GM12865 (cell line): ENCODE measurements around the gene WDR70.
"Not testable (repeated sequence)": the region's sequence is repeated elsewhere in the genome, so short reads cannot be mapped to it uniquely, and the experiment has no call there.

ENCODE experiments used
- DNase-seq: peaks from one replicate; pipeline ENCODE4 v3.0.0; 2010; ENCODE audit warnings: low read depth
- H3K4me3 ChIP-seq: 2 replicates; pipeline ENCODE4 v1.5.1; 2011; ENCODE audit warnings: mild to moderate bottlenecking, low read depth, low read length, control low read depth
- CTCF ChIP-seq: IDR thresholded peaks from 2 replicates; pipeline ENCODE4 v1.5.1; 2011; ENCODE audit warnings: low read length, control low read depth, low read depth, inconsistent platforms; ENCODE audit not compliant: insufficient read depth; ENCODE audit errors: missing control alignments

WDR70 gene

GRCh38 chr5:37575541-37576489 is 196.7 kb downstream of the WDR70 start:
- no peak for TF ChIP-seq CTCF
- no peak for DNase-seq
- H3K4me3 ChIP-seq, result no peak overlapping the region

GRCh38 chr5:37576552-37576951 is 197.4 kb downstream of the WDR70 start:
- no peak for TF ChIP-seq CTCF
- DNase-seq, result no peak
- no peak overlapping the region for H3K4me3 ChIP-seq

GRCh38 chr5:37578176-37578575 is 199.1 kb downstream of the WDR70 start:
- H3K4me3 ChIP-seq, result no peak overlapping the region
- no peak for TF ChIP-seq CTCF

GRCh38 chr5:37580106-37580505 is 201.0 kb downstream of the WDR70 start:
- H3K4me3 ChIP-seq, result no peak overlapping the region
- no peak for DNase-seq
- TF ChIP-seq CTCF, result no peak

More at GRCh38 chr5:37578176-37578575, 199.1 kb downstream of the WDR70 start:
- no peak for DNase-seq

- H3K4me3 ChIP-seq, result no peak overlapping the region
- no peak for TF ChIP-seq CTCF
- no peak for DNase-seq
Measured at GRCh38 chr5:37582202-37582601, 203.1 kb downstream of the WDR70 start.

GRCh38 chr5:37593292-37593691 is 214.2 kb downstream of the WDR70 start:
- DNase-seq, H3K4me3 ChIP-seq: not testable (repeated sequence)

- H3K4me3 ChIP-seq, DNase-seq: not testable (repeated sequence)
Measured at GRCh38 chr5:37594864-37595263, 215.7 kb downstream of the WDR70 start.

- TF ChIP-seq CTCF, result no peak
- H3K4me3 ChIP-seq, result no peak overlapping the region
- DNase-seq, result no peak
Measured at GRCh38 chr5:37598733-37599132, 219.6 kb downstream of the WDR70 start.
